HCT116 (cell line): ENCODE data around the gene RBMS1. TPM values are rescaled to one million over a fixed set of nuclear protein-coding genes. Genes with fewer than 3 reads are reported as not detected.

Experiments
- ATAC-seq: fragments of 200-7000 bp; cut with Tn5 transposase; 2 replicates; pipeline ENCODE4 v1.9.1; 2020; ENCODE audit warnings: mild to moderate bottlenecking, moderate library complexity
- BruUV-seq: library from RNA; stranded (reverse); fragments of 400-500 nt; replicated peaks from 2 replicates; lab custom pipeline; 2021; lab: Mats Ljungman, UMichigan
- CTCF ChIA-PET: fragments of 300-600 bp; sonication (Branson Sonifier 250); formaldehyde crosslinking; loops from one replicate; lab custom pipeline; 2021; ENCODE audit warnings: antibody characterized with exemption; lab: Charles Lee
- POLR2A ChIA-PET: fragments of 300-600, 350-600 bp; sonication (Branson Sonifier 250); formaldehyde crosslinking; loops from one replicate; lab custom pipeline; 2021; ENCODE audit warnings: antibody characterized with exemption; lab: Charles Lee
- RAD21 ChIA-PET, 2 experiments: fragments of 300-600 bp; sonication (Branson Sonifier 250); formaldehyde crosslinking; loops; one replicate each; lab custom pipeline; 2023; ENCODE audit warnings: low total read pairs in 2 of 2; ENCODE audit not compliant: uncharacterized antibody in 2 of 2, unreplicated experiment in 2 of 2, low non-redundant PET in 1 of 2; lab: Charles Lee
- DNase-seq: peaks from one replicate; pipeline ENCODE4 v3.0.0-alpha.2; 2010; ENCODE audit warnings: low read depth, low spot score
- H2AFZ ChIP-seq: fragments of 200-600 bp; shearing (Covaris generic), sonication (generic); 2 replicates; pipeline ENCODE4 v1.6.1; 2017; ENCODE audit warnings: low read depth, mixed run types, mixed read lengths, antibody characterized with exemption, low read length; ENCODE audit not compliant: poor library complexity, severe bottlenecking
- H3K27ac ChIP-seq: 2 replicates; pipeline ENCODE4 v1.5.1; 2012; ENCODE audit warnings: low read depth, low read length
- H3K27me3 ChIP-seq: fragments of 200-600 bp; sonication (generic); 2 replicates; pipeline ENCODE4 v1.6.1; 2016; ENCODE audit warnings: mixed run types, low read length, mixed read lengths; ENCODE audit not compliant: insufficient read depth
- H3K36me3 ChIP-seq, 2 experiments: fragments of 200-500 bp in 1 of 2; fragments of 200-600 bp in 1 of 2; sonication (Bioruptor generic) in 1 of 2; sonication (generic) in 1 of 2; 2 replicates each; pipeline versions ENCODE4 v1.5.1 to v1.6.1; 2014 to 2016; ENCODE audit warnings: low read length in 2 of 2, inconsistent platforms in 1 of 2, mixed read lengths in 1 of 2, mixed run types in 1 of 2; ENCODE audit not compliant: insufficient read depth in 2 of 2, control insufficient read depth in 1 of 2
- H3K4me1 ChIP-seq, 2 experiments: fragments of 200-600 bp in 1 of 2; sonication (generic) in 1 of 2; 2 replicates each; pipeline versions ENCODE4 v1.5.1 to v1.6.1; 2012 to 2017; ENCODE audit warnings: low read length in 2 of 2, inconsistent platforms in 1 of 2, mild to moderate bottlenecking in 1 of 2, mixed read lengths in 1 of 2, mixed run types in 1 of 2, moderate library complexity in 1 of 2; ENCODE audit not compliant: insufficient read depth in 2 of 2, control insufficient read depth in 1 of 2
- H3K4me2 ChIP-seq: fragments of 200-600 bp; sonication (generic); 2 replicates; pipeline ENCODE4 v1.6.1; 2017; ENCODE audit warnings: mixed run types, low read length, mixed read lengths
- H3K4me3 ChIP-seq, 2 experiments: fragments of 200-600 bp in 1 of 2; sonication (generic) in 1 of 2; replicated peaks in 1 of 2; 2 replicates each; pipeline ENCODE4 v1.5.1; 2011 to 2016; ENCODE audit warnings: low read length in 2 of 2, control low read depth in 1 of 2, low read depth in 1 of 2, mild to moderate bottlenecking in 1 of 2, mixed read lengths in 1 of 2, mixed run types in 1 of 2
- H3K79me2 ChIP-seq: fragments of 200-600 bp; sonication (generic); 2 replicates; pipeline ENCODE4 v1.6.1; 2017; ENCODE audit warnings: mild to moderate bottlenecking, mixed run types, low read length, moderate library complexity, mixed read lengths; ENCODE audit not compliant: insufficient read depth
- H3K9ac ChIP-seq: fragments of 200-600 bp; sonication (generic); 2 replicates; pipeline ENCODE4 v1.6.1; 2016; ENCODE audit warnings: low read length, mixed read lengths
- H3K9me2 ChIP-seq: fragments of 200-600 bp; sonication (generic), shearing (Covaris generic); 2 replicates; pipeline ENCODE4 v1.6.1; 2017; ENCODE audit warnings: mixed run types, mild to moderate bottlenecking, moderate library complexity; ENCODE audit not compliant: insufficient read depth
- H3K9me3 ChIP-seq, 2 experiments: fragments of 200-500 bp in 1 of 2; fragments of 200-600 bp in 1 of 2; sonication (Bioruptor generic) in 1 of 2; sonication (generic) in 1 of 2; 2 replicates each; pipeline ENCODE4 v1.6.1; 2014 to 2017; ENCODE audit warnings: low read length in 2 of 2, mixed read lengths in 2 of 2, inconsistent platforms in 1 of 2, low read depth in 1 of 2, mild to moderate bottlenecking in 1 of 2, mixed run types in 1 of 2, moderate library complexity in 1 of 2; ENCODE audit not compliant: control insufficient read depth in 1 of 2, insufficient read depth in 1 of 2
- H4K20me1 ChIP-seq: fragments of 200-600 bp; sonication (generic), shearing (Covaris generic); 2 replicates; pipeline ENCODE4 v1.6.1; 2017; ENCODE audit warnings: mixed run types, mild to moderate bottlenecking, moderate library complexity; ENCODE audit not compliant: insufficient read depth
- CEBPB ChIP-seq: IDR thresholded peaks from 2 replicates; pipeline ENCODE4 v1.6.1; 2012; ENCODE audit warnings: low read depth
- CTCF ChIP-seq, 3 experiments: fragments of 200-600 bp in 1 of 3; sonication (generic) in 1 of 3; IDR thresholded peaks in 2 of 3; conservative IDR thresholded peaks in 1 of 3; 2 replicates each; pipeline ENCODE4 v1.5.1; 2012 to 2017; ENCODE audit warnings: low read depth in 2 of 3, low read length in 2 of 3, antibody characterized with exemption in 1 of 3, borderline replicate concordance in 1 of 3, control low read depth in 1 of 3, mild to moderate bottlenecking in 1 of 3, mixed read lengths in 1 of 3, mixed run types in 1 of 3, moderate library complexity in 1 of 3; ENCODE audit not compliant: insufficient read depth in 1 of 3
- EGR1 ChIP-seq: IDR thresholded peaks from 2 replicates; pipeline ENCODE4 v1.6.1; 2012; ENCODE audit warnings: low read depth
- EZH2phosphoT487 ChIP-seq: fragments of 200-600 bp; IDR thresholded peaks from 2 replicates; pipeline ENCODE4 v1.6.1; 2018; ENCODE audit warnings: antibody characterized with exemption, borderline replicate concordance
- POLR2A ChIP-seq: IDR thresholded peaks from 2 replicates; pipeline ENCODE4 v1.7.0; 2011; ENCODE audit warnings: borderline replicate concordance; ENCODE audit not compliant: insufficient read depth, insufficient read length; ENCODE audit errors: extremely low read depth
- REST ChIP-seq: IDR thresholded peaks from 2 replicates; pipeline ENCODE4 v1.6.1; 2012; ENCODE audit warnings: low read depth
- TCF7L2 ChIP-seq: IDR thresholded peaks from 2 replicates; pipeline ENCODE4 v1.7.0; 2011; ENCODE audit warnings: borderline replicate concordance, inconsistent platforms; ENCODE audit not compliant: insufficient read depth, insufficient read length; ENCODE audit errors: extremely low read depth
- YY1 ChIP-seq: IDR thresholded peaks from 2 replicates; pipeline ENCODE4 v1.6.1; 2011; ENCODE audit warnings: low read length, low read depth, moderate library complexity, mild to moderate bottlenecking; ENCODE audit not compliant: insufficient replicate concordance; ENCODE audit errors: extremely low read depth
- ZBTB33 ChIP-seq: IDR thresholded peaks from 2 replicates; pipeline ENCODE4 v1.6.1; 2011; ENCODE audit warnings: mild to moderate bottlenecking, low read length, moderate library complexity; ENCODE audit not compliant: insufficient replicate concordance; ENCODE audit errors: extremely low read depth
- ZNF274 ChIP-seq: fragments of 200-500 bp; sonication (Bioruptor generic); IDR thresholded peaks from 2 replicates; pipeline ENCODE4 v1.6.1; 2014; ENCODE audit warnings: mild to moderate bottlenecking, low read depth, low read length, inconsistent platforms
- intact Hi-C: fragments of 100-400 bp; cut with micrococcal nuclease; formaldehyde crosslinking; loops from 2 replicates; pipeline ENCODE4 v1.10.0; 2022
- total RNA-seq: library from RNA; stranded (reverse); gene quantifications from one replicate; pipeline ENCODE4 v1.2.1, GENCODE V29; 2021; ENCODE audit not compliant: unreplicated experiment

The RBMS1 gene
- total RNA-seq, 1 experiment from 2014 or later: 17.6 TPM

GRCh38 chr2:160282063-160282580 lies 211.5 kb downstream of the RBMS1 start:
- Histone ChIP-seq H3K4me2 (no peak overlapping the region), H2AFZ (no peak overlapping the region), H3K4me3 (no peak overlapping the region), H3K9ac (no peak overlapping the region), H4K20me1 (no peaks in the 10 kb centered on the region), H3K27ac (no peak overlapping the region), H3K9me2 (no peaks in the 10 kb centered on the region), H3K27me3 (no peaks in the 10 kb centered on the region), H3K36me3 (0 out of 4 replicates have a peak, but pooled peaks cover 0 to 3% of the 10 kb centered on the region in 2 experiments), H3K9me3 (no peaks in the 10 kb centered on the region), H3K79me2 (no peaks in the 10 kb centered on the region), H3K4me1 (peaks cover 0 to 3% of the 10 kb centered on the region in 2 experiments; a peak in 1 of 4 replicates)
- ChIA-PET RAD21 (no interaction called here), POLR2A (no interaction called here), CTCF (no interaction called here)
- no peak for DNase-seq
- intact Hi-C loops: no loop called here
- TF ChIP-seq ZBTB33 (no peak), CTCF (IDR thresholded peaks at IDR 0.05 in 2 of 3, conservative IDR thresholded peaks at IDR 0.05 in 1 of 3; ENCODE audit: borderline replicate concordance in 1 of 3, insufficient read depth in 1 of 3, low read depth in 2 of 3, low read length in 2 of 3) (no peak)
- no peak for ATAC-seq
- BruUV-seq: no TSS peak

GRCh38 chr2:160281213-160281612 lies 212.4 kb downstream of the RBMS1 start:
- DNase-seq (no peak), ATAC-seq (no peak)
- Histone ChIP-seq H3K9ac (no peak overlapping the region), H3K4me3 (no peak overlapping the region), H3K9me2 (no peaks in the 10 kb centered on the region), H3K27ac (no peak overlapping the region), H3K27me3 (no peaks in the 10 kb centered on the region), H3K79me2 (no peaks in the 10 kb centered on the region), H3K4me2 (no peak overlapping the region), H2AFZ (no peak overlapping the region), H3K4me1 (peaks cover 0 to 3% of the 10 kb centered on the region in 2 experiments; a peak in 1 of 4 replicates), H3K9me3 (no peaks in the 10 kb centered on the region), H3K36me3 (peaks cover 0 to 3% of the 10 kb centered on the region in 2 experiments; a peak in 1 of 4 replicates), H4K20me1 (no peaks in the 10 kb centered on the region)
- intact Hi-C loops: no loop called here
- TF ChIP-seq POLR2A (no peak), REST (no peak), TCF7L2 (no peak), EZH2phosphoT487 (no peak), YY1 (no peak), ZNF274 (no peak), EGR1 (no peak), CEBPB (no peak)
- BruUV-seq: no TSS peak
- ChIA-PET POLR2A (no interaction called here), RAD21 (no interaction called here), CTCF (interaction anchor here (1.0 kb wide), 1 partner anchor 29 kb away, joined by 3 read pairs; no protein-coding TSS in a partner anchor)
